Neural crest cell (in vitro differentiated cells): ENCODE measurements around the gene CD1D. TPM values are rescaled to one million over a fixed set of nuclear protein-coding genes. Genes with fewer than 3 reads are reported as not detected.
"Not testable (repeated sequence)": the region's sequence is repeated elsewhere in the genome, so short reads cannot be mapped to it uniquely, and the experiment has no call there.

Experiments
- DNase-seq: peaks from one replicate; pipeline ENCODE4 v3.0.0; 2021; ENCODE audit warnings: low read depth, mixed read lengths, low spot score
- H3K27ac Mint-ChIP-seq: one replicate; pipeline ENCODE4 v1.8.0; 2021; ENCODE audit warnings: mild to moderate bottlenecking, mixed read lengths; ENCODE audit not compliant: unreplicated experiment
- H3K27me3 Mint-ChIP-seq: 2 replicates; pipeline ENCODE4 v1.8.0; 2021; ENCODE audit warnings: low read depth, mild to moderate bottlenecking, mixed read lengths
- H3K36me3 Mint-ChIP-seq: 2 replicates; pipeline ENCODE4 v1.8.0; 2021; ENCODE audit warnings: low read depth, mild to moderate bottlenecking, mixed read lengths
- H3K4me1 Mint-ChIP-seq: 2 replicates; pipeline ENCODE4 v1.8.0; 2021; ENCODE audit warnings: mixed read lengths
- H3K4me3 Mint-ChIP-seq: one replicate; pipeline ENCODE4 v1.8.0; 2021; ENCODE audit warnings: mild to moderate bottlenecking, mixed read lengths
- H3K9me3 Mint-ChIP-seq: 2 replicates; pipeline ENCODE4 v1.8.0; 2021; ENCODE audit warnings: mixed read lengths
- CTCF ChIP-seq: fragments of 200-600 bp; sonication (generic); conservative IDR thresholded peaks from 2 replicates; pipeline ENCODE4 v1.5.0; 2021; ENCODE audit warnings: antibody characterized with exemption, mild to moderate bottlenecking
- total RNA-seq: library from RNA; stranded (reverse); gene quantifications from 2 replicates; pipeline ENCODE4 v1.2.1, GENCODE V29; 2021

CD1D gene
- total RNA-seq, 1 donor from 2014 or later, result not detected

DNA sequence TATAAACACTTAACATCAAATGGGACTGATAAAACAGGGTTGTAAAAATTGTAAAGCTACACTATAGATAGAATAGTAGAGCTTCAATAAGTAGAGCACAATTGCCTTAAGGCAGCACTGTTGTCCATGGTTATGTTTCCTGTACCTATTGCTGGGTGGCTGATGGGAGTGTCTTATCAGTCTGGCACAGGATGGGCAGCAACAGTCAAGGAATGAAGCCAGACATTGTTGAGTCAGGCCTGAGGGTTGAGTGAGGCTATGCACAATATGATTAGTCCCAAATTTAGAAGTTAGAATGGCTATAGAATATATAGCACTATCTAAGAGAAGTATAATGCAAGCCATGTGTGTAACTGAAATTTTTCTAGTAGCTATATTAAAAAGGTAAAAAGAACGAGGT lies 25.0 kb upstream of the CD1D start:
- Mint-ChIP-seq H3K36me3 (no peaks in the 10 kb centered on the region), H3K4me1 (no peaks in the 10 kb centered on the region), H3K9me3 (no peaks in the 10 kb centered on the region), H3K27me3 (peaks cover 51% of the 10 kb centered on the region), H3K4me3 (no peak overlapping the region), H3K27ac (no peak overlapping the region)
- DNase-seq, result no peak
- no peak for TF ChIP-seq CTCF

GRCh38 chr1:158159597-158159996 lies 21.1 kb upstream of the CD1D start:
- H3K4me1 Mint-ChIP-seq, result no peaks in the 10 kb centered on the region
- no peak for DNase-seq
- TF ChIP-seq CTCF, result no peak
- H3K9me3 Mint-ChIP-seq, result no peaks in the 10 kb centered on the region
- peaks cover 55% of the 10 kb centered on the region for H3K27me3 Mint-ChIP-seq
- no peaks in the 10 kb centered on the region for H3K36me3 Mint-ChIP-seq
- H3K27ac Mint-ChIP-seq, result no peak overlapping the region
- H3K4me3 Mint-ChIP-seq, result no peak overlapping the region

- no peak for TF ChIP-seq CTCF
- Mint-ChIP-seq H3K27me3 (peaks cover 63% of the 10 kb centered on the region), H3K36me3 (no peaks in the 10 kb centered on the region), H3K27ac (no peak overlapping the region), H3K9me3 (no peaks in the 10 kb centered on the region), H3K4me3 (no peak overlapping the region), H3K4me1 (no peaks in the 10 kb centered on the region)
- no peak for DNase-seq
Measured at GRCh38 chr1:158161446-158161845, 19.2 kb upstream of the CD1D start.

DNA sequence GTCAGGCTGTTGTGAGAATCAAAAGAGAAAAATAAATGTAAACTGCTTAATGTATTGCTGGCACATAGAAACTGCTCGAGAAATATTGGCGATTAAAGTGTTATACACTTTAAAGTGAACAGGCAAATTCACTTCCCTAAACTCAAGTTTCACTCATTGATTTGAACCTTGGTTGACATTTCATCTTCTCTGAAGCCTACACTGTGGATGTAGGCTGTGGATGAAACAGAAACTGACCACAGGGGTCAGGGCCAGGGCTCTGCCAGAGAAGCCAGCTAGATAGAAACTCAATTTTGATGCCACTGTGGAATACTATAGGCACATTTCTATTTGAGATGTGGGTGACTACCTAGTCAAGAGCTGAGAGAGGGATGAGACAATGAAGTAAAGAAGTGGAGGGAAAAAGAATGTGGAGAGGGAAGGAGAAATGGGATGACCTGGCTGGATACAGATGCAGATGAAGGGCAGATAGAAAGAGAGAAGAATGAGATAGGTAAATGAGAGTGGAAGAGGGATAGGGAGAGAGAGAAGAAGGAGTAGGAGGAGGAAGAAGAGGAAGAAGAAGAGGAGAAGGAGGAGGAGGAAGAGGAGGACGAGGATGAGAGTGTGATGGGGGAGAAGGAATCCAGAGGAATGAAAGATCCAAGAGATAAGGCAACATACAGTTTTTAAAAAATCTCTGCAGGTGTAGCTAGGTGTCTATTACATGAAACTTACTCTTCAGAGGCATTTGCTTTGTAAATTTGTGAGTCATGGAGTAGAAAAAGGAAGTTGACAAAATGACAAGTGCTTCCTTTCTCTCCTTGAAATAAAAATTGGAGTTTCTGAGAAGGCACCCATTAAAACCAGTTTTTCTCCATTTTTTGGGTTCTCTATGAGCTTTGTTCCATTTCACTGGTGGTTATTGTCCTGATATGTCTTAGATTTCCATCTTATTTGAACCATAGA lies 17.4 kb upstream of the CD1D start:
- H3K36me3 Mint-ChIP-seq, result no peaks in the 10 kb centered on the region
- TF ChIP-seq CTCF, result no peak
- H3K27me3 Mint-ChIP-seq, result peaks cover 74% of the 10 kb centered on the region
- H3K9me3 Mint-ChIP-seq, result no peaks in the 10 kb centered on the region
- DNase-seq, result no peak
- no peaks in the 10 kb centered on the region for H3K4me1 Mint-ChIP-seq
- H3K4me3 Mint-ChIP-seq, result no peak overlapping the region
- H3K27ac Mint-ChIP-seq, result no peak overlapping the region

GRCh38 chr1:158169105-158169504 lies 11.6 kb upstream of the CD1D start:
- H3K4me1 Mint-ChIP-seq, result no peaks in the 10 kb centered on the region
- H3K36me3 Mint-ChIP-seq, result no peaks in the 10 kb centered on the region
- no peaks in the 10 kb centered on the region for H3K9me3 Mint-ChIP-seq
- no peak overlapping the region for H3K4me3 Mint-ChIP-seq
- no peak for DNase-seq
- H3K27ac Mint-ChIP-seq, result no peak overlapping the region
- TF ChIP-seq CTCF, result no peak
- H3K27me3 Mint-ChIP-seq, result peaks cover 73% of the 10 kb centered on the region

GRCh38 chr1:158175915-158176314 lies 4.8 kb upstream of the CD1D start:
- H3K27me3 Mint-ChIP-seq, result peaks cover 88% of the 10 kb centered on the region
- not testable (repeated sequence) for H3K36me3 Mint-ChIP-seq, H3K27ac Mint-ChIP-seq, H3K4me1 Mint-ChIP-seq, DNase-seq, H3K9me3 Mint-ChIP-seq, H3K4me3 Mint-ChIP-seq
